ENCODE results near the gene TMTC1. TPM values are rescaled to one million over a fixed set of nuclear protein-coding genes. Genes with fewer than 3 reads are reported as not detected.

Gene TMTC1
- total and polyA plus RNA-seq, 2 donors (not counting 1 experiment from before 2014, with no cell fraction given): not detected

DNA sequence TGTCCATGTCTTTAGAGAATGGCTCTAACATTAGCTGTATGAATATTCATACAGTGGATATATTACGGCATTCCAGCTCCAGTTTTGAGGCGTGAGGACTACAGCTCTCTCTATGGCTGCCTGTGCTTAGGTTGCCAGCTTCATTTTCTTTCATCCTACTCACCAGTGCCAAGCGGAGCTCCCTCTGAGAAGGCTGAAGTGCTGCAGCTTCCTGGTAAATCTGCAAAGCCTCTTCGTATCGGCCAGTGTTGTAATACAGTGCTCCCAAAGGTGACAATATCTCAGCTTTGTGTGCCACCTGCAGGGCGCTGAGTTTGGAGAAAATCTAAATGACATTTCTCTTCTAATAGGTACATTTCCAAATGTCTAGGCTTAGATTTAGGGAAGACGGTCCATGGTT, 266.5 kb downstream of the TMTC1 start:
- H3K9me3 ChIP-seq (ENCODE audit: control extremely low read depth in 1 of 3, control insufficient read depth in 2 of 3, insufficient read depth in 1 of 3, low read length in 2 of 3): no peaks in the 10 kb centered on the region
- ATAC-seq (ENCODE audit: low read depth): no peak

DNA sequence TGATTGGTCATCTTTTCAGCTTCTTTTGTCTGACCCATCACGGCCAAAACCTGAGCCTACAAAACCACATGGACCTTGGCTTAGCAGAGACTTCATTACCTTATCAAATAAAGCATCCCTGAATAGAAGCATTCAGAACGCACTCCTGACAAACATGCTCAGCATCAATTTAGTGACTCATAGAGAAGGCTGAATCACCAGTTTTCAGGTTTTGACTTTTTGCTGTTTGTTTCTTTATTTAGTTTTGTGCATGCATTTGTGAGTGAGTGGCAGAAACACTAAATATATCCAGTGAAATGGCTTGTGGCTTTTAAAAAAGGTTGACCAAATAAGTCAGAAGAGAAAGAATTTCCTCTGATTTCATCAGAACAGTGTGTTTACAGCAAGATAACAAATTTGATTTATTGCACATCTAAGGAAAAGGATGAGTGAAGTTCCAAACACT, 267.3 kb downstream of the TMTC1 start:
- H3K36me3 ChIP-seq (replicated peaks in 1 of 2; ENCODE audit: control extremely low read depth in 1 of 2, control insufficient read depth in 1 of 2, extremely low read depth in 1 of 2, insufficient read depth in 2 of 2, low read length in 1 of 2): no peaks in the 10 kb centered on the region
- ChIA-PET POLR2A (interaction anchor here (0.5 kb wide), 1 partner anchor 1242 kb away, joined by 3 read pairs; no protein-coding TSS in a partner anchor), CTCF (interaction anchor here (1.2 to 1.3 kb wide), 2 partner anchors 9 to 10 kb away, joined by 3 read pairs; no protein-coding TSS in a partner anchor)
- H3K27ac Mint-ChIP-seq: no peak overlapping the region
- intact Hi-C loops (cut with micrococcal nuclease): no loop called here
- H3K79me2 ChIP-seq (ENCODE audit: control insufficient read depth, insufficient read depth, low read length): no peaks in the 10 kb centered on the region
- H3K9me3 ChIP-seq (ENCODE audit: control extremely low read depth in 1 of 3, control insufficient read depth in 2 of 3, insufficient read depth in 1 of 3, low read length in 2 of 3): no peaks in the 10 kb centered on the region
- no peak overlapping the region for H3K4me3 Mint-ChIP-seq
- H2AFZ ChIP-seq (ENCODE audit: insufficient read depth, low read depth, low read length, poor library complexity, severe bottlenecking): no peak overlapping the region
- no peak for DNase-seq
- no peak for TF ChIP-seq EZH2 (IDR thresholded peaks at IDR 0.05; ENCODE audit: borderline replicate concordance, insufficient read depth, low read depth, low read length, poor library complexity, severe bottlenecking)
- TF ChIP-seq, protein P1, sequence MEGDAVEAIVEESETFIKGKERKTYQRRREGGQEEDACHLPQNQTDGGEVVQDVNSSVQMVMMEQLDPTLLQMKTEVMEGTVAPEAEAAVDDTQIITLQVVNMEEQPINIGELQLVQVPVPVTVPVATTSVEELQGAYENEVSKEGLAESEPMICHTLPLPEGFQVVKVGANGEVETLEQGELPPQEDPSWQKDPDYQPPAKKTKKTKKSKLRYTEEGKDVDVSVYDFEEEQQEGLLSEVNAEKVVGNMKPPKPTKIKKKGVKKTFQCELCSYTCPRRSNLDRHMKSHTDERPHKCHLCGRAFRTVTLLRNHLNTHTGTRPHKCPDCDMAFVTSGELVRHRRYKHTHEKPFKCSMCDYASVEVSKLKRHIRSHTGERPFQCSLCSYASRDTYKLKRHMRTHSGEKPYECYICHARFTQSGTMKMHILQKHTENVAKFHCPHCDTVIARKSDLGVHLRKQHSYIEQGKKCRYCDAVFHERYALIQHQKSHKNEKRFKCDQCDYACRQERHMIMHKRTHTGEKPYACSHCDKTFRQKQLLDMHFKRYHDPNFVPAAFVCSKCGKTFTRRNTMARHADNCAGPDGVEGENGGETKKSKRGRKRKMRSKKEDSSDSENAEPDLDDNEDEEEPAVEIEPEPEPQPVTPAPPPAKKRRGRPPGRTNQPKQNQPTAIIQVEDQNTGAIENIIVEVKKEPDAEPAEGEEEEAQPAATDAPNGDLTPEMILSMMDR (IDR thresholded peaks at IDR 0.05): no peak
- 60% methylated on average over 1 of the region's 2 CpGs for WGBS (ENCODE audit: insufficient coverage)
- H3K9ac ChIP-seq (ENCODE audit: low read length): no peak overlapping the region
- ATAC-seq (ENCODE audit: low read depth): no peak
- no peak overlapping the region for H3K27ac ChIP-seq (ENCODE audit: low read length in 2 of 2)
- no peaks in the 10 kb centered on the region for H3K4me1 ChIP-seq (ENCODE audit: control insufficient read depth in 2 of 2, insufficient read depth in 2 of 2, low read length in 2 of 2)
- H3K4me1 Mint-ChIP-seq: no peaks in the 10 kb centered on the region
- H3K4me3 ChIP-seq (ENCODE audit: control extremely low read depth in 1 of 5, extremely low read depth in 1 of 5, insufficient read depth in 1 of 5, low read depth in 2 of 5, low read length in 4 of 5): no peak overlapping the region
- no peak overlapping the region for H3K4me2 ChIP-seq (replicated peaks; ENCODE audit: low read depth, low read length, poor library complexity, severe bottlenecking)
- H3K27me3 Mint-ChIP-seq: peaks cover 10% of the 10 kb centered on the region
- H4K20me1 ChIP-seq (ENCODE audit: control insufficient read depth, insufficient read depth, low read length, poor library complexity, severe bottlenecking): no peaks in the 10 kb centered on the region
- H3K27me3 ChIP-seq (replicated peaks in 1 of 4; ENCODE audit: control extremely low read depth in 1 of 4, control insufficient read depth in 3 of 4, insufficient read depth in 4 of 4, low read length in 3 of 4): no peaks in the 10 kb centered on the region
- no peaks in the 10 kb centered on the region for H3K9me3 Mint-ChIP-seq (ENCODE audit: insufficient read depth)

More for the DNA sequence above, 266.5 kb downstream of the TMTC1 start:
- Histone ChIP-seq H2AFZ (ENCODE audit: insufficient read depth, low read depth, low read length, poor library complexity, severe bottlenecking) (no peak overlapping the region), H3K9ac (ENCODE audit: low read length) (no peak overlapping the region), H4K20me1 (ENCODE audit: control insufficient read depth, insufficient read depth, low read length, poor library complexity, severe bottlenecking) (no peaks in the 10 kb centered on the region), H3K36me3 (replicated peaks in 1 of 2; ENCODE audit: control extremely low read depth in 1 of 2, control insufficient read depth in 1 of 2, extremely low read depth in 1 of 2, insufficient read depth in 2 of 2, low read length in 1 of 2) (no peaks in the 10 kb centered on the region), H3K27me3 (replicated peaks in 1 of 4; ENCODE audit: control extremely low read depth in 1 of 4, control insufficient read depth in 3 of 4, insufficient read depth in 4 of 4, low read length in 3 of 4) (no peaks in the 10 kb centered on the region), H3K4me2 (replicated peaks; ENCODE audit: low read depth, low read length, poor library complexity, severe bottlenecking) (no peak overlapping the region), H3K4me3 (ENCODE audit: control extremely low read depth in 1 of 5, extremely low read depth in 1 of 5, insufficient read depth in 1 of 5, low read depth in 2 of 5, low read length in 4 of 5) (no peak overlapping the region), H3K27ac (ENCODE audit: low read length in 2 of 2) (no peak overlapping the region), H3K4me1 (ENCODE audit: control insufficient read depth in 2 of 2, insufficient read depth in 2 of 2, low read length in 2 of 2) (no peaks in the 10 kb centered on the region), H3K79me2 (ENCODE audit: control insufficient read depth, insufficient read depth, low read length) (no peaks in the 10 kb centered on the region)
- intact Hi-C loops (cut with micrococcal nuclease): no loop called here
- H3K9me3 Mint-ChIP-seq (ENCODE audit: insufficient read depth): no peaks in the 10 kb centered on the region
- TF ChIP-seq, protein P1 (IDR thresholded peaks at IDR 0.05): no peak
- TF ChIP-seq EZH2 (IDR thresholded peaks at IDR 0.05; ENCODE audit: borderline replicate concordance, insufficient read depth, low read depth, low read length, poor library complexity, severe bottlenecking): no peak
- DNase-seq: no peak
- H3K27me3 Mint-ChIP-seq: peaks cover 10% of the 10 kb centered on the region
- ChIA-PET POLR2A (no interaction called here), CTCF (interaction anchor here (0.7 to 1.3 kb wide), 4 partner anchors 10 to 1290 kb away, joined by 3 read pairs; no protein-coding TSS in a partner anchor)
- WGBS (ENCODE audit: insufficient coverage): 90% methylated on average over 5 of the region's 7 CpGs
- no peaks in the 10 kb centered on the region for H3K4me1 Mint-ChIP-seq
- H3K27ac Mint-ChIP-seq: no peak overlapping the region
- H3K4me3 Mint-ChIP-seq: no peak overlapping the region

Data from B cell (primary cell).